K562 (cell line): ENCODE measurements around the gene AQP6. TPM values are rescaled to one million over a fixed set of nuclear protein-coding genes. Genes with fewer than 3 reads are reported as not detected.

Experiments used
- CBFA2T3 ChIP-seq: fragments of 450-650 bp; IDR thresholded peaks from 2 replicates; pipeline ENCODE4 v1.6.1; 2017
- EZH2 ChIP-seq: IDR thresholded peaks from 2 replicates; pipeline ENCODE4 v1.6.1; 2012; ENCODE audit warnings: low read depth, mild to moderate bottlenecking, inconsistent platforms, low read length, borderline replicate concordance
- MXI1 ChIP-seq: IDR thresholded peaks from 2 replicates; pipeline ENCODE4 v1.6.1; 2011; ENCODE audit warnings: low read depth, mild to moderate bottlenecking, improper control_type of control experiment, low read length
- NFIX ChIP-seq: fragments of 250-450 bp; sonication (Bioruptor Pico); IDR thresholded peaks from 2 replicates; pipeline ENCODE4 v1.4.0; 2020; ENCODE audit warnings: low read depth, mild to moderate bottlenecking, moderate library complexity
- PKNOX1 ChIP-seq: fragments of 450-650 bp; IDR thresholded peaks from 2 replicates; pipeline ENCODE4 v1.6.1; 2016
- RAD51 ChIP-seq: fragments of 450-650 bp; IDR thresholded peaks from 2 replicates; pipeline ENCODE4 v1.7.1; 2016; ENCODE audit warnings: low read depth, mild to moderate bottlenecking, borderline replicate concordance
- RCOR1 ChIP-seq, 2 experiments: IDR thresholded peaks; 2 replicates each; pipeline ENCODE4 v1.6.1; 2012; ENCODE audit warnings: low read depth in 2 of 2, low read length in 2 of 2, borderline replicate concordance in 1 of 2, improper control_type of control experiment in 1 of 2
- RFX7 ChIP-seq: fragments of 250-450 bp; sonication (Bioruptor Pico); IDR thresholded peaks from 2 replicates; pipeline ENCODE4 v1.5.1; 2021; ENCODE audit warnings: mild to moderate bottlenecking
- SMAD2 ChIP-seq: fragments of 150-350 bp; IDR thresholded peaks from 2 replicates; pipeline ENCODE4 v1.6.1; 2014; ENCODE audit warnings: low read depth, mild to moderate bottlenecking, low read length
- SMARCC2 ChIP-seq: fragments of 450-650 bp; IDR thresholded peaks from 2 replicates; pipeline ENCODE4 v1.6.1; 2017; ENCODE audit warnings: antibody characterized with exemption, moderate library complexity, mild to moderate bottlenecking, low read depth
- TBL1XR1 ChIP-seq, 2 experiments: IDR thresholded peaks; 2 replicates each; pipeline ENCODE4 v1.6.1; 2012; ENCODE audit warnings: improper control_type of control experiment in 2 of 2, low read length in 2 of 2, mild to moderate bottlenecking in 1 of 2
- ZNF124 ChIP-seq: sonication (generic); formaldehyde crosslinking; IDR thresholded peaks from 2 replicates; pipeline ENCODE4 v1.8.1; 2022; ENCODE audit warnings: missing genetic modification reagents
- ZNF655 ChIP-seq: fragments of 250-450 bp; sonication (Bioruptor Pico); IDR thresholded peaks from 2 replicates; pipeline ENCODE4 v1.5.0; 2021
- polyA plus RNA-seq, 8 experiments: library from polyadenylated mRNA; depleted of rRNA in 4 of 8; stranded (reverse) in 5 of 8; unstranded in 3 of 8; fragments of >200 nt; fragmentation: Nextera tagmentation in 2 of 8; fragmentation: Illumina TruSeq in 1 of 8; extraction: Ambion mirVana in 2 of 8; extraction: Trizol in 1 of 8; gene quantifications; 2 replicates each; pipeline versions ENCODE4 v1.2.1 to v1.2.3, GENCODE V29; 2011 to 2014; ENCODE audit warnings: inconsistent platforms in 1 of 8, missing spikeins in 1 of 8
- total RNA-seq, 7 experiments: library from RNA; depleted of rRNA in 6 of 7; stranded (reverse); fragments of >200 nt in 6 of 7; fragmentation: Illumina TruSeq in 2 of 7; extraction: Trizol in 2 of 7; gene quantifications; 2 replicates each; pipeline versions ENCODE4 v1.2.1 to v1.2.3, GENCODE V29; 2011 to 2021; ENCODE audit warnings: low replicate concordance in 1 of 7
- TF ChIP-seq, protein P1 (sequence below): fragments of 450-650 bp; IDR thresholded peaks from 2 replicates; pipeline ENCODE4 v1.6.1; 2016; ENCODE audit warnings: low read depth

The AQP6 gene
- total and polyA plus RNA-seq, 9 of the 15 experiments (the other 6 are each of a cell fraction or from before 2014, with no cell fraction given), result 0.05 to 0.12 TPM; not detected in 7

GRCh38 chr12:50025187-50026059, 52.7 kb downstream of the AQP6 start, which contains the start of gene RACGAP1 (continued):
- TF ChIP-seq ZNF655 (CRISPR knock-in tag) (no peak), SMARCC2 (no peak), SMAD2 (no peak), RAD51 (peak; percentile 64; the same call in 1 of the 2 replicates), MXI1 (no peak), ZNF124 (no peak), RFX7 (CRISPR knock-in tag) (no peak), RCOR1 (IDR thresholded peaks at IDR 0.05; ENCODE audit: borderline replicate concordance in 1 of 2, low read depth in 2 of 2, low read length in 2 of 2) (0 out of 4 replicates have a peak, but pooled peaks of 1 of the 2 experiments have one; percentile 22), PKNOX1 (peak; percentile 86), EZH2 (no peak), NFIX (no peak), TBL1XR1 (IDR thresholded peaks at IDR 0.05; ENCODE audit: low read length in 2 of 2) (peak in 1 of 2 experiments; percentile 80; a peak in 2 of 4 replicates), CBFA2T3 (no peak)
- TF ChIP-seq, protein P1, sequence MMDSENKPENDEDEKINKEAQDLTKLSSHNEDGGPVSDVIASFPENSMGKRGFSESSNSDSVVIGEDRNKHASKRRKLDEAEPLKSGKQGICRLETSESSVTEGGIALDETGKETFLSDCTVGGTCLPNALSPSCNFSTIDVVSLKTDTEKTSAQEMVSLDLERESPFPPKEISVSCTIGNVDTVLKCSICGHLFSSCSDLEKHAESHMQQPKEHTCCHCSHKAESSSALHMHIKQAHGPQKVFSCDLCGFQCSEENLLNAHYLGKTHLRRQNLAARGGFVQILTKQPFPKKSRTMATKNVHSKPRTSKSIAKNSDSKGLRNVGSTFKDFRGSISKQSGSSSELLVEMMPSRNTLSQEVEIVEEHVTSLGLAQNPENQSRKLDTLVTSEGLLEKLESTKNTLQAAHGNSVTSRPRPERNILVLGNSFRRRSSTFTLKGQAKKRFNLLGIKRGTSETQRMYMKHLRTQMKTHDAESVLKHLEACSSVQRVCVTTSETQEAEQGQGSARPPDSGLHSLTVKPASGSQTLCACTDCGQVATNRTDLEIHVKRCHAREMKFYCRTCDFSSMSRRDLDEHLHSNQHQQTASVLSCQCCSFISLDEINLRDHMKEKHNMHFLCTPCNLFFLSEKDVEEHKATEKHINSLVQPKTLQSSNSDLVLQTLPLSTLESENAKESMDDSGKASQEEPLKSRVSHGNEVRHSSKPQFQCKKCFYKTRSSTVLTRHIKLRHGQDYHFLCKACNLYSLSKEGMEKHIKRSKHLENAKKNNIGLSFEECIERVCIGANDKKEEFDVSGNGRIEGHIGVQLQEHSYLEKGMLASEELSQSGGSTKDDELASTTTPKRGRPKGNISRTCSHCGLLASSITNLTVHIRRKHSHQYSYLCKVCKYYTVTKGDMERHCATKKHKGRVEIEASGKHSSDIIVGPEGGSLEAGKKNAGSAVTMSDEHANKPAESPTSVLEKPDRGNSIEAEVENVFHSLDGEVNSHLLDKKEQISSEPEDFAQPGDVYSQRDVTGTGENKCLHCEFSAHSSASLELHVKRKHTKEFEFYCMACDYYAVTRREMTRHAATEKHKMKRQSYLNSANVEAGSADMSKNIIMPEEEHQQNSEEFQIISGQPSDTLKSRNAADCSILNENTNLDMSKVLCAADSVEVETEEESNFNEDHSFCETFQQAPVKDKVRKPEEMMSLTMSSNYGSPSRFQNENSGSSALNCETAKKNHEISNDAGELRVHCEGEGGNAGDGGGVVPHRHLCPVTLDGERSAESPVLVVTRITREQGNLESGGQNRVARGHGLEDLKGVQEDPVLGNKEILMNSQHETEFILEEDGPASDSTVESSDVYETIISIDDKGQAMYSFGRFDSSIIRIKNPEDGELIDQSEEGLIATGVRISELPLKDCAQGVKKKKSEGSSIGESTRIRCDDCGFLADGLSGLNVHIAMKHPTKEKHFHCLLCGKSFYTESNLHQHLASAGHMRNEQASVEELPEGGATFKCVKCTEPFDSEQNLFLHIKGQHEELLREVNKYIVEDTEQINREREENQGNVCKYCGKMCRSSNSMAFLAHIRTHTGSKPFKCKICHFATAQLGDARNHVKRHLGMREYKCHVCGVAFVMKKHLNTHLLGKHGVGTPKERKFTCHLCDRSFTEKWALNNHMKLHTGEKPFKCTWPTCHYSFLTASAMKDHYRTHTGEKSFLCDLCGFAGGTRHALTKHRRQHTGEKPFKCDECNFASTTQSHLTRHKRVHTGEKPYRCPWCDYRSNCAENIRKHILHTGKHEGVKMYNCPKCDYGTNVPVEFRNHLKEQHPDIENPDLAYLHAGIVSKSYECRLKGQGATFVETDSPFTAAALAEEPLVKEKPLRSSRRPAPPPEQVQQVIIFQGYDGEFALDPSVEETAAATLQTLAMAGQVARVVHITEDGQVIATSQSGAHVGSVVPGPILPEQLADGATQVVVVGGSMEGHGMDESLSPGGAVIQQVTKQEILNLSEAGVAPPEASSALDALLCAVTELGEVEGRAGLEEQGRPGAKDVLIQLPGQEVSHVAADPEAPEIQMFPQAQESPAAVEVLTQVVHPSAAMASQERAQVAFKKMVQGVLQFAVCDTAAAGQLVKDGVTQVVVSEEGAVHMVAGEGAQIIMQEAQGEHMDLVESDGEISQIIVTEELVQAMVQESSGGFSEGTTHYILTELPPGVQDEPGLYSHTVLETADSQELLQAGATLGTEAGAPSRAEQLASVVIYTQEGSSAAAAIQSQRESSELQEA, result peak; percentile 78
